ENCODE results near the gene CFAP61. TPM values are rescaled to one million over a fixed set of nuclear protein-coding genes. Genes with fewer than 3 reads are reported as not detected.

Gene CFAP61
- total and polyA plus RNA-seq, 2 experiments from 2014 or later = 0.21 TPM; not detected in 1

GRCh38 chr20:20312562-20312961 lies 260.2 kb downstream of the CFAP61 start (continued):
- TF ChIP-seq ETS1 (IDR thresholded peaks at IDR 0.05) = no peak
- no peak for TF ChIP-seq EZH2phosphoT487 (IDR thresholded peaks at IDR 0.05; ENCODE audit: unreplicated experiment)
- TF ChIP-seq STAT1 (IDR thresholded peaks at IDR 0.05; ENCODE audit: unreplicated experiment) = no peak
- no peak for TF ChIP-seq NANOG (IDR thresholded peaks at IDR 0.05; ENCODE audit: borderline replicate concordance)
- TF ChIP-seq REST (IDR thresholded peaks at IDR 0.05; ENCODE audit: unreplicated experiment) = no peak
- TF ChIP-seq ZNF114 (CRISPR knock-in tag; IDR thresholded peaks at IDR 0.05) = no peak

- H3K27me3 Mint-ChIP-seq (ENCODE audit: insufficient read depth, low read depth, poor library complexity) = no peaks in the 10 kb centered on the region
- no peak overlapping the region for H3K4me3 Mint-ChIP-seq
- Histone ChIP-seq H3K4me2 (no peak overlapping the region), H3K27ac (ENCODE audit: low read depth) (no peak overlapping the region), H3K27me3 (ENCODE audit: insufficient read depth) (no peaks in the 10 kb centered on the region), H2AFZ (no peak overlapping the region), H3K36me3 (ENCODE audit: insufficient read depth) (0 out of 2 replicates have a peak, but pooled peaks cover 4% of the 10 kb centered on the region), H3K4me3 (no peak overlapping the region), H3K9me2 (ENCODE audit: insufficient read depth) (no peaks in the 10 kb centered on the region), H3K79me2 (replicated peaks; ENCODE audit: insufficient read depth) (no peaks in the 10 kb centered on the region), H3F3A (replicated peaks; ENCODE audit: low read depth) (no peaks in the 10 kb centered on the region), H4K20me1 (replicated peaks; ENCODE audit: insufficient read depth) (no peaks in the 10 kb centered on the region; the same call in 1 of the 2 replicates), H3K4me1 (ENCODE audit: insufficient read depth) (no peaks in the 10 kb centered on the region)
- DNase-seq (ENCODE audit: low spot score) = no peak
- TF ChIP-seq EZH2phosphoT487 (IDR thresholded peaks at IDR 0.05; ENCODE audit: unreplicated experiment) (no peak), REST (IDR thresholded peaks at IDR 0.05; ENCODE audit: unreplicated experiment) (no peak)
- no peaks in the 10 kb centered on the region for H3K4me1 Mint-ChIP-seq
- H3K27ac Mint-ChIP-seq = no peak overlapping the region
- peaks cover 4% of the 10 kb centered on the region; the same call in 1 of the 3 replicates for H3K36me3 Mint-ChIP-seq (ENCODE audit: low read depth)
- ATAC-seq = no peak
- peaks cover 17% of the 10 kb centered on the region; the same call in 2 of the 3 replicates for H3K9me3 Mint-ChIP-seq
Measured at GRCh38 chr20:20317195-20317594, 264.9 kb downstream of the CFAP61 start.

All from GM23338 (cell line).